ENCODE results near the gene TESPA1. TPM values are rescaled to one million over a fixed set of nuclear protein-coding genes. Genes with fewer than 3 reads are reported as not detected.

TESPA1 gene
- total and polyA plus RNA-seq, 2 of the 8 experiments (the other 6 are each of a cell fraction or from before 2014, with no cell fraction given), result not detected

DNA sequence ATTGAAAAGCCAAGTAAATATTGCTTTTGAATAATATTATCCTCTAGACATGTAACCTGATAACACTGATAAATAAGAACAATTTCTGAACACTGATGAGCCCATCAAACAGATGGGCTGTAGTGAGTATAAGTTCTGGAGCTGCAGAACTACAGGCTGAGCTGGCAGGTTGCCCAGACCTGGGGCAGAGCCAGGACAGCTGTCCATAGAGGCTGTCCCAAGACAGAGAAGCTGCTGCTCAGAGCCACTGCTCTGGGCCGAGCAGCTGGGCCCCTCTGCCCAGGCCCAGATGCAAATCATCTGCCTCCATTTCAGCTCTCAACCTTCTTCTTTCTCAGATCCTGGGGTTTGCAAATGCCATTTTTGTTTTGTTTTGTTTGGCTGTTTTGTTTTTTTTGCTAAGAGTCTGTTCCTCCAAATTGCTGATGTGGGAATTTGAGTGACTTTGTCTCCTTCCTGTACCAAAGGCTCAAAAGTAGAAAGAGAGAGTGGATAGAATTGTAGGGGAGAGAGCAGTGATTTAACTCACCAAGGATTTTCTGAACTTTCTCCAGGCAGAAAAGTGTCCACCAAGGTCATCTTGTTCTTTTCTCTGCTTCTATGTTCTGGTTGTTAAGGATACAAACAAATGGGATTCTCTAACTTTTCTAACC, 4.0 kb upstream of the TESPA1 start:
- no peak overlapping the region for H3K27ac ChIP-seq (ENCODE audit: low read depth, low read length)
- H2BK5ac ChIP-seq (ENCODE audit: low read depth, low read length), result no peak overlapping the region
- no peak overlapping the region for H2BK120ac ChIP-seq (replicated peaks; ENCODE audit: low read depth, low read length)
- H2BK20ac ChIP-seq (ENCODE audit: low read length), result no peak overlapping the region
- DNase-seq (ENCODE audit: low read depth in 1 of 2, low spot score in 2 of 2) (no peak), FAIRE-seq (no peak)
- no peak overlapping the region for H3K4ac ChIP-seq (replicated peaks; ENCODE audit: insufficient read length, low read depth, low read length)
- POLR2A ChIA-PET (ENCODE audit: partially characterized antibody), result no interaction called here
- no peak overlapping the region for H2BK15ac ChIP-seq (ENCODE audit: low read length)
- H2BK12ac ChIP-seq (ENCODE audit: low read depth, low read length), result no peak overlapping the region
- H3K56ac ChIP-seq (replicated peaks; ENCODE audit: insufficient read length, low read depth, low read length), result no peak overlapping the region
- H3K18ac ChIP-seq (ENCODE audit: extremely low read depth, low read length), result no peak overlapping the region
- no peaks in the 10 kb centered on the region; the same call in 1 of the 2 replicates for H3K23me2 ChIP-seq (ENCODE audit: low read depth, low read length)
- no peak overlapping the region for H3K4me2 ChIP-seq (ENCODE audit: insufficient read depth in 1 of 2, low read depth in 2 of 2, low read length in 2 of 2)
- no peak overlapping the region for H3K9ac ChIP-seq (replicated peaks in 1 of 4; ENCODE audit: extremely low read depth in 1 of 4, low read depth in 3 of 4, low read length in 3 of 4)
- H3K79me1 ChIP-seq (ENCODE audit: low read depth, low read length), result no peaks in the 10 kb centered on the region
- CTCF ChIA-PET (ENCODE audit: partially characterized antibody), result interaction anchor here (0.6 to 1.3 kb wide), 3 partner anchors 84 to 240 kb away, joined by 3 to 8 read pairs (median 3); partner anchors contain the start of gene MUCL1
- H4K20me1 ChIP-seq (replicated peaks in 1 of 2; ENCODE audit: control insufficient read depth in 1 of 2, insufficient read depth in 2 of 2, low read length in 2 of 2), result no peaks in the 10 kb centered on the region
- no peaks in the 10 kb centered on the region for H3K36me3 ChIP-seq (ENCODE audit: control insufficient read depth in 2 of 4, insufficient read depth in 4 of 4, low read length in 3 of 4)
- H3K9me3 ChIP-seq (ENCODE audit: insufficient read depth in 2 of 2, low read depth in 1 of 2, low read length in 1 of 2), result no peaks in the 10 kb centered on the region
- WGBS, 2 experiments (ENCODE audit: extremely low coverage in 1 of 2, insufficient coverage in 1 of 2, insufficient read length in 1 of 2, insufficient replicate concordance in 2 of 2, low coverage in 1 of 2, low lambda C conversion rate in 2 of 2, missing lambda C conversion rate in 1 of 2), result 100% methylated on average over 1 of the region's 1 CpG; no CpG with 5 or more reads in 1 of the 2 experiments
- H4K91ac ChIP-seq (replicated peaks; ENCODE audit: insufficient read length, low read length), result no peak overlapping the region
- no peaks in the 10 kb centered on the region for H3K79me2 ChIP-seq (ENCODE audit: control insufficient read depth in 1 of 2, insufficient read depth in 2 of 2, low read length in 2 of 2)
- TF ChIP-seq CHD1 (IDR thresholded peaks at IDR 0.05; ENCODE audit: low read depth, low read length) (no peak), TAF7 (optimal IDR thresholded peaks at IDR 0.05; ENCODE audit: borderline replicate concordance, low read depth, low read length) (no peak), KDM5A (IDR thresholded peaks at IDR 0.05; ENCODE audit: low read length) (no peak), SP4 (IDR thresholded peaks at IDR 0.05; ENCODE audit: low read length) (no peak), EGR1 (IDR thresholded peaks at IDR 0.05; ENCODE audit: borderline replicate concordance, low read depth, low read length) (no peak), TBP (IDR thresholded peaks at IDR 0.05; ENCODE audit: low read depth, low read length) (no peak), JUND (IDR thresholded peaks at IDR 0.05; ENCODE audit: low read length) (no peak), CEBPB (IDR thresholded peaks at IDR 0.05; ENCODE audit: low read depth, low read length) (no peak), RFX5 (IDR thresholded peaks at IDR 0.05; ENCODE audit: borderline replicate concordance, low read depth, low read length) (no peak), SAP30 (IDR thresholded peaks at IDR 0.05; ENCODE audit: insufficient read depth, insufficient replicate concordance, low read length) (no peak)
- H2AFZ ChIP-seq (ENCODE audit: low read length), result no peak overlapping the region
- no peak overlapping the region for H3K23ac ChIP-seq (ENCODE audit: insufficient read length)
- no peak overlapping the region for H3K4me3 ChIP-seq (ENCODE audit: extremely low read depth in 1 of 4, insufficient read depth in 2 of 4, low read depth in 3 of 4, low read length in 4 of 4)
- no peak overlapping the region for H2AK5ac ChIP-seq (ENCODE audit: low read depth, low read length)
- no peaks in the 10 kb centered on the region for H3K27me3 ChIP-seq (replicated peaks in 1 of 4; ENCODE audit: control insufficient read depth in 3 of 4, extremely low read depth in 1 of 4, insufficient read depth in 3 of 4, low read length in 3 of 4)
- H4K8ac ChIP-seq (ENCODE audit: extremely low read depth, insufficient read depth, low read length), result no peak overlapping the region
- no peak overlapping the region for H3K14ac ChIP-seq (ENCODE audit: insufficient read length)
- H3K4me1 ChIP-seq (replicated peaks in 1 of 4; ENCODE audit: control insufficient read depth in 3 of 4, insufficient read depth in 4 of 4, low read length in 3 of 4), result no peaks in the 10 kb centered on the region
- no peak overlapping the region for H4K5ac ChIP-seq (ENCODE audit: insufficient read length, low read depth, low read length)
